ENCODE data around the gene NFATC1.
"Not testable (repeated sequence)": the region's sequence is repeated elsewhere in the genome, so short reads cannot be mapped to it uniquely, and the experiment has no call there.

The NFATC1 gene

DNA sequence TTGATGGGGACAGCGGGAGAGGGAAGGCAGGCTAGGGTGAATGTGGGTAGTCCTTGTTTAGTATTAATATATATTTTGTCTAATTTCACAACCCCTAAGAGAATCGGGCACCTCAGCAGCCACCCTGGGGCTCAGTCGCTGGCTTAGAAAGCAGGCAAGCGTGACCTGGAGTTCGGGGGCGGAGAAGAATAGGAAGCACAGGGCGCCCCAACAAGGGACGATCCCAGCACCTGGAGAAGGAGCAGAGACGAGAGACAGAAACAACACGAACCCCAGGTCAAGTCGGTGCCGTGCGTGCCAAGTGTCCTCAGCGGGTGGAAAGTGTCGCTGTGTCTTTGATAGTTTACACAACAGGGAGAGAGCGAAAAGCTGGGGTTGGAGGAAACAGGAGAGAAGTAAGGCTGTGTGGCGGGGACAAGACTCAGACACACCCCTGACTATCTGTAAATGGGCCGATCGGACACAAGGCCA is 95.4 kb downstream of the NFATC1 start:
- in situ Hi-C loops (cut with MboI; ENCODE audit: low pct_unique_long_range_greater_than_20kb, low sequenced_read_pairs), result no loop called here
- no peak for DNase-seq

DNA sequence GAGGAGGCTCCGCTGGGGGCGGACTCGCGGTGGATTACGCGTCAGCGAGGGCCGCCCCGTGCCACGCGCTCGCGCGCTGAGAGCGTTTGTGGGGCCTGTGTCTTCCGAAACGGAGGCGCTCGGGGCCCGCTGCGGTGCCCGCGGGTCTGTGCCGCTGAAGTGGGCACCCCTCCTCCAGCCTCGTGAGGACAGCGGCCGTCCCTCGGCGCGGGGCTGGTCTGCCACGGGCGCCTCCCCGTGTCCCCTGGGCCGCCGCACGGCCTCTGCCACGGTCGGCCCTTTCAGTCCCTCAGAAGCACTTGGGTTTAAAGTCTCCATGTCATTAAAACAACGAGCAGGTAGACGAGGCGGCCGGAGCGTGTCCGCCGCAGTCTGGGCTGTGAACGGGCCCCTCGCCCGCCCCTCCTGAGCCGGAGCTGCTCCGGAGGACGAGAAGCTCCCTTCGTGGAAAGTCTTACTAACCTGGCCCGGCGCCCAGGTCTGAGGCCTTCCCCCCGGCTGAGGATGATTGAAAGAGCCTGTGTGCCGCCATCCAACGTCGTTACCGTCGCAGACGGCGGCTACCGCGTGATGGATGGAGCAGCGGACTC is 97.6 kb downstream of the NFATC1 start:
- in situ Hi-C loops (cut with MboI; ENCODE audit: low pct_unique_long_range_greater_than_20kb, low sequenced_read_pairs), result no loop called here
- no peak for DNase-seq

DNA sequence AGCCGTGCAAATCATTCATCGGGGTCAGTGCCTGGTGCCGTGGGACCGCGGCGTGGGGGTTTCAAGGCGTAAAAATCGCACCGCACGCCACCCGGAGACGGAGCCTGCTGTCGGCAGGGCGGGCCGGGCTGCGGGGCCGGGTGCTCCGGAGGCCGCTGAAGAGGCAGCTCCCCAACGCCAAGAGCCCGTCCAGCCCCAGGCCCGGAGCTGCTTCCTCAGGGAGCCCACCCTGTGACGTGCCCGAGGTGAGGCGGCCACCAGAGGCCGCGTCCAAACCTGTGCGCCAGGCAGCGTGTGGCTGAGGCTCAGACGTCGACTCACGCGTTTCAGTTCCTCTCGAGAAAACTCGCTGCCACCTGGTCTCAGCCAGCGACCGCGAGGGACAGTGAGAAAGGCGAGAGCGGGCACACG is 98.1 kb downstream of the NFATC1 start:
- no peak for DNase-seq
- in situ Hi-C loops (cut with MboI; ENCODE audit: low pct_unique_long_range_greater_than_20kb, low sequenced_read_pairs), result no loop called here

DNA sequence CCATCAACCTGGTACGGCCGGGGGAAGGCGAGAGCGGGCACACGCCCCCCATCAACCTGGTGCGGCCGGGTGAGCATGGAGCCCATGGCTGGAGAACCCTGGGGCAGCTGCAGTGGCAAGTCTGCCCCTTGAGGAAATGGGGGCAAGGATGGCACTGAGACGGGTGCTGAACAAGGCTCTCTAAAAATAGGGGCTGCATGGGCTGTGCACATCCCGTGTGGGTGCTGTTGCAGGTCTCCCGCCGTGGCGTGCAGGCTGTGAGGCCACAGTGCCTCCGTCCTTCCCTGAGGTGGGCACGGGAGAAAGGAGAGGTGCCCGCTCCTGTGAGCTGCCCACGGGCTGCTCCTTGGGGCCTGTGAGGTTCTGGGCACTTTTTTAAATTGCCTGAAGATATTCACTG is 99.2 kb downstream of the NFATC1 start:
- no peak for DNase-seq
- in situ Hi-C loops (cut with MboI; ENCODE audit: low pct_unique_long_range_greater_than_20kb, low sequenced_read_pairs), result no loop called here

DNA sequence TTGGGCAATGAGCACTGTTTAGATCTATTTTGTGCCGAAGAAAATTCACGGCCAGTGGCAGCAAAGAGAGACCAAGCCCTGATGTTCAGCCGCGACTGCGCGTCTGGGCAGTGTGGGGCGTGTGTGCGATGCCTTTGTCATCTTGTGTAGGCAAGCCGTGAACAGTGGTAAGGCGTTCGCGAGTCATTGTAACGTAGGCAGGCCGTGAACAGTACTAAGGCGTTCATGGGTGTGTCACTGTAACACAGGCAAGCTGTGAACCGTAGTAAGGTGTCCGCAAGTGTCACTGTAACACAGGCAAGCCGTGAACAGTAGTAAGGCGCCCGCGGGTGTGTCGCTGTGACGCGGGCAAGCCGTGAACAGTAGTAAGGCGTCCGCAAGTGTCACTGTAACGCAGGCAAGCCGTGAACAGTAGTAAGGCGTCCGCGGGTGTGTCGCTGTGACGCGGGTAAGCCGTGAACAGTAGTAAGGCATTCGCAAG is 99.9 kb downstream of the NFATC1 start:
- DNase-seq, result no peak
- in situ Hi-C loops (cut with MboI; ENCODE audit: low pct_unique_long_range_greater_than_20kb, low sequenced_read_pairs), result no loop called here

DNA sequence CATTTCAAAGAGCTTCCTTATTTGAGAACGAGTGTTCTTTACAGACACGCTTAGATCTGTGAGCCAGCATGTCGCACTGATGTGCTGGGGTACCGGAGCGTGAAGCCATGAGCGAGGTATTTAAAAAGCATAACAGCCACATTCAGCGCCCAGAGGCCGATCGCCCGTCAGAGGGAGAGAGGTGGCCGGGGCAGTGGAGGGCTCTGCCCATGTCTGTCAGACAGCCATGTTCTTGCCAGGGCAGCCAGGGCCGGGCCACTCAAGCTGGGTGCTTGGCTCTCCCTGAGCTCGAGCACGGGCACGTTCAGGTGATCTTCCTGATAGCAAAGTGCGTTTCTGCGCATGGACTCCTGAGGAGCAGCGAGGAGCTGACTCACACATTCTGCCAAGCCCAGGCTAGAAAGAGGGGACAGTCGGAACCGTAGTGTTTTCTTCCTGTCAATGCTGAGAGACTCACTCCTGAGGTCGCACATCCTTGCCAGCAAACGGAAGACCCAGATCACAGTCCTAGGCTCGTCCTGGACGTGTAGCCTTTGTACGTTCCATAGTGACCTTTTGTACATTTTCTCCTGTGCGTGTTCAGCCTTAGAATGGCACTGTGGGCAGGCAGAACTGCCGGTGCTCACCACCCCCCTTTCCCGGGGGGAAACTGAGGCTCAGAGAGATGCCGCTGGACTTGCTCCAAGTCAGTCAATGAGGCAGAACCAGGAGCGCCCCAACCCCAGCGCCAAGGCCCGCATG is 100.7 kb downstream of the NFATC1 start:
- no peak for DNase-seq
- in situ Hi-C loops (cut with MboI; ENCODE audit: low pct_unique_long_range_greater_than_20kb, low sequenced_read_pairs), result no loop called here

DNA sequence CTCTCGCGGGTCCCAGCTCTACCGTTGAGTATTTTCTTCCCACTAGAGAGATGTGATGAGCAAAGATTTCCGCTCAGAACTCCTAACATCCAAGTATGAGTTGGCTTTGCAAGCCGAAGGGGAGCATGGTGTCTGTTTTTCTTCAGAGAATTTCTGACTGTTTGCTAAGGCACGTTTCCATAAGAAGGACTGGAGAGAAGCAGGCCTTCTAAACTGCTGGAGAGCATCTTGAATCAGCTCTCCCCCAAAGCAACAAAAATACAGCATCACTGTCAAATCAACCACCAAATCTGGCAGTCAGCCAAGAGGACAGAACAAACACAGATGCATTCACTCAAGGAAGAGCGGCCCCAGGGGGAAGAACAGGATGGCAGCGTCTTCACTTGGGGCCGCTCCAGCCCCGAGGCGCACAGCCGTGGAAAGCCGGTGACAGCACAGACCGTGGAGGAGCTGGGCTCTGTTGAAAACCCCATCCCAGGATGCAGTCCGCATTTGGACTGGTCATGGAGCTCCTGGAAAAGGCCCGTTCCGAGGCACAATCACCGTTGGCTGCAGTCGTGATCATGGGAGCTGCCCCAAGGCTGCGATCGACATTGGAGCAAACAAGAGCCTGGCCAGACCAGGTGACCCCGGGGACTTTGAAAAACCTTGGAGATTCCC is 101.4 kb downstream of the NFATC1 start:
- in situ Hi-C loops (cut with MboI; ENCODE audit: low pct_unique_long_range_greater_than_20kb, low sequenced_read_pairs), result no loop called here
- no peak for DNase-seq

DNA sequence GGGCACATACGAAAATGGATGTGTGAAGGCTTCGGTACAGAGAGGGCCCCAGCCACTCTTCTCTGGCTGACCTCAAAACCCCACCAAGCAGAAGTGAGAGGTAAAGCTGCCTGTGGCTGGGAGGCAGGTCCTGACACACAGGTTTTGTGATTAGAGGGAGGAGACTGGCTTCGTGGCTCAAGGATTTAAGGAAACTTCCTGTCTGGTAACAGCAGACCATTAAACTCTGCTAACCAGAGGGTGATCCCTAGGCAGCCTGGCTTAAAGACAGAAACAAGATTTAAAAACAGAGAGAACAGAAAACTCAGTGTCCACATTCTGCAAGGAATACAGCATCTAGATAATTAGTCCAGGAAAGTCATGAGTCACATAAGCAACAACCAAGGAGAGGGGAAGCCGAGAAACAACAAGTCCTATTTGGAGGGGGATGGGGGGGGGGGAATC is 101.9 kb downstream of the NFATC1 start:
- in situ Hi-C loops (cut with MboI; ENCODE audit: low pct_unique_long_range_greater_than_20kb, low sequenced_read_pairs), result no loop called here
- no peak for DNase-seq

DNA sequence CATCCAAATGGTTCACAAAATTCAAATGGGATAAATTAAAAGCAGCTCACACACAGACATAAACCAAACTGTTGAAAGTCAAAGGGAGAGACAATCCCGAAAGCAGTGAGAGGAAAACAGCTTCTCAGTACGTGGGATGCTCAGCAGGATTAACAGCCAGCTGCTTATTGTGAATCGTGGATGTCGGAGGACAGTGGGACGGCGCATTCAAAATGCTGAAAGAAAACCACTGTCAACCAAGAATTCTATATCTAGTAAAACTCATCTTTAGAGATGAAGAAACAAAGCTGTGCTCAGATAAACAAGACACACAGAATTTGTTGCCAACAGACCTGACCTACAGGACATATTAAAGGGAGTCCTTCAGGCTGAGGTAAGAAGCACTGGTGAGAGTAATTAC is 102.9 kb downstream of the NFATC1 start:
- no peak for DNase-seq
- in situ Hi-C loops (cut with MboI; ENCODE audit: low pct_unique_long_range_greater_than_20kb, low sequenced_read_pairs), result no loop called here

DNA sequence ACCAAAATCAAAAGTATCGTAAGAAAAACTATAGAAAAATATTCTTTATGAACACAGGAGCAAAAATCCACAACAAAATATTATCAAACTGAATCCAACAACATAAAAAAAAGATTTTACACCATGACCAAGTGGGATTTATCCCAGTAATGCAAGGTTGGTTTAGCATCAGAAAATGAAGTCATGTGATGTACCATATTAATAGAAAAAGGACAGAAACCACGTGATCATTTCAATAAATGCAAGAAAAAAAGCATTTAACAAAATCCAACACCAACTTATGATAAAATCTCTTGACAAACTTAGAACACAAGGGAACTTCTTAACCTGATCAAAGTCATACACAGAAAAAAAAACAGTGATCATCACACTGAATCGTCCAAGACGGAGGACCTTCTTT is 105.3 kb downstream of the NFATC1 start:
- no peak for DNase-seq
- in situ Hi-C loops (cut with MboI; ENCODE audit: low pct_unique_long_range_greater_than_20kb, low sequenced_read_pairs), result no loop called here

DNA sequence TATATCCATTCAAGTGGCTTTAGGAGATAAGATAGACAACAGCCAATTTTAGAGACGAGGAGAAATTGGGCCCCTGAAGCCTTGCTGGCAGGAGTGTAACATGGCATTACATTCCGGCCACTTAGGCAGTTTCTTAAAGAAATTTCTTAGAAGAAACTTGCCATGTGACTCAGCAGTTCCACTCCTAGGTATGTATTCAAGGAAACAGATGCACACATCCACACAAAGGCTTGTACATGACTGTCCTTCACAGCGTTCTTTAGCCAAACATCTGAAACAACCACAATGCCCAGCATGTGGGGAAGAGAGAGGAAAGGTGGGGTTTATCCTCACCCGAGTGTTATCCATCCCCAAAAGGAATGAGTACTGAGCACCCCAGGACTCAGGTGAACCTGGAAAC is 107.1 kb downstream of the NFATC1 start:
- in situ Hi-C loops (cut with MboI; ENCODE audit: low pct_unique_long_range_greater_than_20kb, low sequenced_read_pairs), result no loop called here
- peak; percentile 52 for DNase-seq

DNA sequence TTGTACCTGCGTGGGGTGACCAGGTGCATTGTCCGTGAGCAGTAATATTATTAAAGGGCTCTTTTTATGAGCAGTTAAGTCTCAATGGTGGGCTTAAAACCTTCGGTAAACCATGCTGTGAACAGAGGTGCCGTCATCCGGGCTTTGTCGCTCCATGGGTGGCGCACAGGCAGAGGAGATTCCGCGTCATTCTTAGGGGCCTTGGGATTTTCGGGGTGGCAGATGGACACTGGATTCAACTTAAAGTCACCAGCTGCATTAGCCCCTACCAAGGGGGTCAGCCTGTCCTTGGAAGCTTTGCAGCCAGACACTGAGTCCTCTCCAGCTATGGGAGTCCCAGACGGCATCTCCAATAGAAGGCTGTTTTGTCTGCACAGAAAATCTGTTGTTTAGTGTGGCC is 107.7 kb downstream of the NFATC1 start:
- in situ Hi-C loops (cut with MboI; ENCODE audit: low pct_unique_long_range_greater_than_20kb, low sequenced_read_pairs), result no loop called here

DNA sequence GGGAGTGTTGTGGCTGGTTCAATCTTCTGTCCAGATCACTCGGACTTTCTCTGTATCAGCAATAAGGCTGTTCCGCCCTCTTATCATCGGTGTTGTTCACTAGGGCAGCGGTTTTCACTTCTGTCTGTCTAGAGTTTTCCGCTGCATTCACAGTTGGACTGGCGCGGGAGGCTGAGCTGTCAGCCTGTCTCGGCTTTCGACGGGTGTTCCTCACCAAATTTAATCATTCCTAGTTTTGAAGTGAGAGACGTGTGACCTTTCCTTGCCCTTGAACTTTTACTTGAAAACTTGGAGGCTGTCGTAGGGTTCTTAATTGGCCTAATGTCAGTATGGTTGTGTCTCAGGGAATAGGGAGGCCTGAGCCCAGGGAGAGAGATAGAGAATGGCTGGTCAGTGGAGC is 108.3 kb downstream of the NFATC1 start:
- no peak for DNase-seq
- in situ Hi-C loops (cut with MboI; ENCODE audit: low pct_unique_long_range_greater_than_20kb, low sequenced_read_pairs), result no loop called here

More for the DNA sequence above, 107.7 kb downstream of the NFATC1 start:
- DNase-seq, result no peak

DNA sequence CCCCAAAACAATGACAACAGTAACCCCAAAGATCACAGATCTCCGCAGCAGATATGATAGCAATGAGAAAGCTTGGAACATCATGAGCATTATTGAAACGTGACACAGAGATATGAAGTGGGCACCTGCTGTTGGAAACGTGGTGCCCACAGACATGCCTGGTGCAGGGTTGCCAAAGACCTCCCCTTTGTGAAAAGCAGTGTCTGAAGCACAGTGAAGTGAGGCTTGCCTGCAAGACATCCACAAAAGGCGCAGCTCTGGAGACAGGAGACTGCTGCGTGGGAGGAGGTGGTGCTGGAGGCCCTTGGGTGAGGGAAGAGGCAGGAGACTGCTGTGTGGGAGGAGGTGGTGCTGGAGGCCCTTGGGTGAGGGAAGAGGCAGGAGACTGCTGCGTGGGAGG is 108.8 kb downstream of the NFATC1 start:
- DNase-seq; in situ Hi-C loops (cut with MboI; ENCODE audit: low pct_unique_long_range_greater_than_20kb, low sequenced_read_pairs): not testable (repeated sequence)

DNA sequence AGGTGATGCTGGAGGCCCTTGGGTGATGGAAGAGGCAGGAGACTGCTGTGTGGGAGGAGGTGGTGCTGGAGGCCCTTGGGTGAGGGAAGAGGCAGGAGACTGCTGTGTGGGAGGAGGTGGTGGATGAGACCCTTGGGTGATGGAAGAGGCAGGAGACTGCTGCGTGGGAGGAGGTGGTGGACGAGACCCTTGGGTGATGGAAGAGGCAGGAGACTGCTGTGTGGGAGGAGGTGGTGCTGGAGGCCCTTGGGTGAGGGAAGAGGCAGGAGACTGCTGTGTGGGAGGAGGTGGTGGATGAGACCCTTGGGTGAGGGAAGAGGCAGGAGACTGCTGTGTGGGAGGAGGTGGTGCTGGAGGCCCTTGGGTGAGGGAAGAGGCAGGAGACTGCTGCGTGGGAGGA is 109.7 kb downstream of the NFATC1 start:
- DNase-seq; in situ Hi-C loops (cut with MboI; ENCODE audit: low pct_unique_long_range_greater_than_20kb, low sequenced_read_pairs): not testable (repeated sequence)

DNA sequence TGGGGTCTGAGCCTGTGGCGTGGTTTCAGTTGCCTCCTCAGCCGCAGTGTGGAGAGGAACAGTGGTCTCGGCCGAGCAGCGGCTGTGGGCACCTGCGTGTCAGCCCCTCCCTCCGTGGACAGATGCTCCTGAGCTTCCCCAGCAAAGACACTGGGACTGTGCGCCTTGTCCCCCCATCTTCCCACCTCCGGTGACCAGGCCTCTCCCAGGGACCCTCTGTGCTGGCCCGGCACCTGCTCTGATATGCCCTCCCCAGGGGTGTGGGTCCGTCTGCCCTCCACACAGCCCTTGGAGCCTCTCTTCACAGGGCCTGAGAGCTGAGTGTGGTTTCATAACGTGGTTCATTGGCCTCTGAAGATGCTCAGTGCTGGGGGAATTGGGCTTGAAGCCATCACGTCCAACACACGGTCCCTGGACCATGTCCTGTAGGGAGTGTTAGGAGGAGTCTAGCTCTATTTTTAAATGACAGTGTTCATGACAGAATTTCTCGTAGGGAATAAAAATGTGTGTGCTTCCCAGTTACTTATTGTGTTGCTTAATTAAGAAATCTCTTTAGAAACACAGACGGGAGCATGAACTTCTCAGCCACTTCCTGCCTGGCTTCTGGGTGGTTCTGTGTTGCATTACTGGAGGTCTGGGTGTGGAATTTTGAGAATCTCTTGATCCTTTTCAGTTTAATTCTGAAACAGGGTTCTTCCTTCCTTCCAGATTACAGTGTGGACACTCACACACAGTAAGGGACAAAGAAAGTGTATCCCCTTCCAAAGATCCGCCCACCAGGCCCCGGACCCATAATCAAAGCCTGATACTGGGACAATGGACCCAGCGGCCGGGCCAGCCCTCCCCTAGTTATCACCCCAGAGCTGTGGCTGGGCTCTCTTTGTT is 110.7 kb downstream of the NFATC1 start:
- peak; percentile 54 for DNase-seq
- in situ Hi-C loops (cut with MboI; ENCODE audit: low pct_unique_long_range_greater_than_20kb, low sequenced_read_pairs), result no loop called here

DNA sequence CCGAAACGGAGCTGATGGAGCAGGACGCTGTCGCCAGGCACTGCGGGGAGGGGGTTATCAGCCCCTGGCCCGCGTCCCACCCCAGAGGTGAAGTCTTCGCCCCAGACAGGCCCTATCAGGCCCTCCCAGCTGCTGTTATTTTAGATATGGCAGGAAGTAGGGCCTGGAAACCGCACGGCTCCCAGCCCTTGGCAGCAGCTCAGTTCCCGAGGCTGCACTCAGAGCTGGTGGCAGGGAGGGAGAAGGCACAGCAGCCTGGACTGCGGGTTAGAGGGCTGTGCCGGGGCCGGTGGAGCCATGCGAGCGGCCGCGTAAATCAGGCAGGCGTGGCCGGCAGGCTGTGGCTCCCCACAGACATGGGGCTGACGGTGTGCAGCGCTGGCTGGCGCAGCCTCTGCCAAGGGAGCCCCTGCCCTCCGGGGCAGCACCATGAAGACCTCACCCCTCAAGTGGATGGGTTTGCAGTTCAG is 111.4 kb downstream of the NFATC1 start:
- peak; percentile 93 for DNase-seq
- in situ Hi-C loops (cut with MboI; ENCODE audit: low pct_unique_long_range_greater_than_20kb, low sequenced_read_pairs), result no loop called here

DNA sequence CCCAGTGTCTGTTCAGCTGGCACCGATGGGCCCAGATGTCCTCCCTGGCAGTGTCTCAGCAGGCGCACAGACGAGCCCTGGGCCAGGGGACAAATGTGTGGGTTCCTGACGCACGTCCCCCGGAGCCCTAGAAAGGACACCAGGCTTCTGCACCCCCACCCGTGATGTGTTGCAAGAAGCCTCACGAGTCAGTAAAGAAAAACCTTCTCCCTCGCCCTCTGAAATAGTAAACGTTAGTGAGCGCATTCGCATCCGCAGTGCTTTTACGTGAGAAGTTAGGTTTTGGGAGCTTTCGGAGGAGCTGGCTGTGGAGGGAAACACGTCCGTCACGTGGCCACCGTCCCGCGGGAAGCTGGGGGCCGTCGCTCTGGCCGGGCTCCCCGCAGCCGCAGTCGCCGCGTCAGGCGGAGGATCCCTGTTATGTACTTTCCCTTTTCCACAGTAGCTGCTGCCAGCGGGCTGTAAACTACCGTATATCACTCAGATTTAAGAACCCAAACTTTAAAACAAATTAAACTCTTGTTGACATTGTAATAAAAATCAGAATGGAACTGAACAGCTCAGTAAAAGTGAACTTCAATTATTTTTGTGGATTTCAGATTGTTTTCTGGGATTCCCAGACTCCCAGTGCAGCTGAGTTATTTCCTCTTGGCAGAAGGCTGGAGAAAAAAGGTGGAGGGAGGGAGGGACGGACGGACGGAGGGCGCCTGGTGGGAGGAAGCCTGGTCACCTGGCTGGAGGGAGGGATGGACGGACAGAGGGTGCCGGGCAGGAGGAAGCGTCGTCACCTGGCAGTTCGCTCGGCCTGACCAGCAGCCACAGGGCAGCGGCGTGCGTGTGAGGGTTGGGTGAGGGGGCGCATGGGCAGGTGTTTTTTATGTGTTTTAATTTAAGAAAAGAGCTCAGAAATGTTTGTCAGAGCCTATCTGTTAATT is 112.1 kb downstream of the NFATC1 start:
- DNase-seq, result no peak
- in situ Hi-C loops (cut with MboI; ENCODE audit: low pct_unique_long_range_greater_than_20kb, low sequenced_read_pairs), result no loop called here
